WTC11 (cell line): Measurements from ENCODE around the gene SPAG9. TPM values are rescaled to one million over a fixed set of nuclear protein-coding genes. Genes with fewer than 3 reads are reported as not detected.

Source experiments
- ATAC-seq: fragments of 200-7000 bp; cut with Tn5 transposase; 2 replicates; pipeline ENCODE4 v1.10.0; 2021; ENCODE audit warnings: mild to moderate bottlenecking, moderate library complexity
- CTCF ChIA-PET: fragments of 300-600 bp; sonication (Branson Sonifier 250); formaldehyde crosslinking; loops from one replicate; lab custom pipeline; 2021; ENCODE audit warnings: antibody characterized with exemption; lab: Charles Lee
- POLR2A ChIA-PET: fragments of 350-600 bp; sonication (Branson Sonifier 250); formaldehyde crosslinking; loops from one replicate; lab custom pipeline; 2021; ENCODE audit warnings: antibody characterized with exemption; lab: Charles Lee
- DNase-seq: peaks from one replicate; pipeline ENCODE4 v3.0.0; 2021; ENCODE audit warnings: low spot score
- H3K27ac Mint-ChIP-seq: 2 replicates; pipeline ENCODE4 v1.8.0; 2021; ENCODE audit warnings: mixed read lengths
- H3K27me3 Mint-ChIP-seq: 2 replicates; pipeline ENCODE4 v1.8.0; 2021; ENCODE audit warnings: low read depth, mild to moderate bottlenecking, moderate library complexity, mixed read lengths
- H3K36me3 Mint-ChIP-seq: 2 replicates; pipeline ENCODE4 v1.8.0; 2021; ENCODE audit warnings: mixed read lengths
- H3K4me1 Mint-ChIP-seq: 2 replicates; pipeline ENCODE4 v1.8.0; 2022; ENCODE audit warnings: mixed read lengths
- H3K4me3 Mint-ChIP-seq: 2 replicates; pipeline ENCODE4 v1.8.0; 2021; ENCODE audit warnings: mild to moderate bottlenecking, moderate library complexity, mixed read lengths
- H3K9me3 Mint-ChIP-seq: 2 replicates; pipeline ENCODE4 v1.8.0; 2021; ENCODE audit warnings: mixed read lengths
- AFF4 ChIP-seq: sonication (generic); formaldehyde crosslinking; IDR thresholded peaks from 2 replicates; pipeline ENCODE4 v1.8.1; 2023; ENCODE audit warnings: mild to moderate bottlenecking, missing genetic modification reagents, borderline replicate concordance
- CREM ChIP-seq: sonication (generic); formaldehyde crosslinking; IDR thresholded peaks from 2 replicates; pipeline ENCODE4 v1.8.1; 2022; ENCODE audit warnings: mild to moderate bottlenecking, missing genetic modification reagents, moderate library complexity
- E2F5 ChIP-seq: sonication (generic); formaldehyde crosslinking; IDR thresholded peaks from 2 replicates; pipeline ENCODE4 v1.8.1; 2022; ENCODE audit warnings: mild to moderate bottlenecking, moderate library complexity, missing genetic modification reagents
- ESRRA ChIP-seq: sonication (generic); formaldehyde crosslinking; IDR thresholded peaks from 2 replicates; pipeline ENCODE4 v1.8.1; 2022; ENCODE audit warnings: mild to moderate bottlenecking, missing genetic modification reagents, borderline replicate concordance
- HMGA2 ChIP-seq: fragments of 250-450 bp; sonication (Bioruptor Pico); IDR thresholded peaks from 2 replicates; pipeline ENCODE4 v1.4.0; 2021; ENCODE audit warnings: mild to moderate bottlenecking, moderate library complexity
- NFE2L1 ChIP-seq: sonication (generic); formaldehyde crosslinking; IDR thresholded peaks from 2 replicates; pipeline ENCODE4 v1.8.1; 2023; ENCODE audit warnings: missing genetic modification reagents
- OVOL2 ChIP-seq: fragments of 250-450 bp; sonication (Bioruptor Pico); IDR thresholded peaks from 2 replicates; pipeline ENCODE4 v1.9.0; 2021; ENCODE audit warnings: mild to moderate bottlenecking, borderline replicate concordance
- PRRX2 ChIP-seq: fragments of 250-450 bp; sonication (Bioruptor Pico); IDR thresholded peaks from 2 replicates; pipeline ENCODE4 v1.8.0; 2021; ENCODE audit warnings: mild to moderate bottlenecking
- RORB ChIP-seq: fragments of 250-450 bp; sonication (Bioruptor Pico); IDR thresholded peaks from 2 replicates; pipeline ENCODE4 v1.9.0; 2021; ENCODE audit warnings: mild to moderate bottlenecking
- SP1 ChIP-seq: sonication (generic); formaldehyde crosslinking; conservative IDR thresholded peaks from 2 replicates; pipeline ENCODE4 v1.8.1; 2022; ENCODE audit warnings: missing genetic modification reagents
- TCF7 ChIP-seq: sonication (generic); formaldehyde crosslinking; IDR thresholded peaks from 2 replicates; pipeline ENCODE4 v1.8.0; 2022; ENCODE audit warnings: mild to moderate bottlenecking, low read depth, missing genetic modification reagents, moderate library complexity
- USF2 ChIP-seq: sonication (generic); formaldehyde crosslinking; IDR thresholded peaks from 2 replicates; pipeline ENCODE4 v1.8.1; 2023; ENCODE audit warnings: mild to moderate bottlenecking, missing genetic modification reagents, moderate library complexity
- ZBTB21 ChIP-seq: sonication (generic); formaldehyde crosslinking; IDR thresholded peaks from 2 replicates; pipeline ENCODE4 v1.8.1; 2023; ENCODE audit warnings: mild to moderate bottlenecking, missing genetic modification reagents, borderline replicate concordance
- ZNF219 ChIP-seq: sonication (generic); formaldehyde crosslinking; IDR thresholded peaks from 2 replicates; pipeline ENCODE4 v1.8.0; 2023; ENCODE audit warnings: missing genetic modification reagents, mild to moderate bottlenecking, borderline replicate concordance
- ZNF232 ChIP-seq: sonication (generic); formaldehyde crosslinking; IDR thresholded peaks from 2 replicates; pipeline ENCODE4 v1.8.0; 2022; ENCODE audit warnings: mild to moderate bottlenecking, missing genetic modification reagents
- ZNF263 ChIP-seq: sonication (generic); formaldehyde crosslinking; IDR thresholded peaks from 2 replicates; pipeline ENCODE4 v1.8.1; 2022; ENCODE audit warnings: low read depth, mild to moderate bottlenecking, moderate library complexity, missing genetic modification reagents
- ZNF532 ChIP-seq: fragments of 250-450 bp; sonication (Bioruptor Pico); IDR thresholded peaks from 2 replicates; pipeline ENCODE4 v1.9.0; 2021; ENCODE audit warnings: mild to moderate bottlenecking, borderline replicate concordance
- total RNA-seq: library from RNA; stranded (reverse); gene quantifications from 3 replicates; pipeline ENCODE4 v1.2.3, GENCODE V29; 2021
- TF ChIP-seq, protein P1 (sequence below): sonication (generic); formaldehyde crosslinking; IDR thresholded peaks from 2 replicates; pipeline ENCODE4 v1.8.1; 2022; ENCODE audit warnings: missing genetic modification reagents, borderline replicate concordance
- TF ChIP-seq, protein P2 (sequence below): sonication (generic); formaldehyde crosslinking; IDR thresholded peaks from 2 replicates; pipeline ENCODE4 v1.8.0; 2022; ENCODE audit warnings: mild to moderate bottlenecking, missing genetic modification reagents

Gene SPAG9
- total RNA-seq, 1 experiment from 2014 or later = 51.9 TPM

- ChIA-PET POLR2A (interaction anchor here (0.8 kb wide), 1 partner anchor 16 kb away, joined by 5 read pairs; no protein-coding TSS in a partner anchor), CTCF (interaction anchor here (1.2 kb wide), 1 partner anchor 156 kb away, joined by 4 read pairs; no protein-coding TSS in a partner anchor)
- DNase-seq = no peak
- no peak for ATAC-seq
- H3K27ac Mint-ChIP-seq = no peak overlapping the region
- TF ChIP-seq E2F5 (CRISPR knock-in tag) (no peak), ZBTB21 (no peak), ZNF263 (CRISPR knock-in tag) (no peak), ZNF532 (no peak), SP1 (CRISPR knock-in tag) (no peak), CREM (CRISPR knock-in tag) (no peak), AFF4 (CRISPR knock-in tag) (no peak), PRRX2 (CRISPR knock-in tag) (no peak), RORB (no peak), ESRRA (no peak), NFE2L1 (CRISPR knock-in tag) (no peak), HMGA2 (no peak), ZNF219 (no peak), ZNF232 (CRISPR knock-in tag) (no peak), OVOL2 (CRISPR knock-in tag) (no peak), USF2 (CRISPR knock-in tag) (no peak), TCF7 (CRISPR knock-in tag) (no peak)
- TF ChIP-seq, protein P1, sequence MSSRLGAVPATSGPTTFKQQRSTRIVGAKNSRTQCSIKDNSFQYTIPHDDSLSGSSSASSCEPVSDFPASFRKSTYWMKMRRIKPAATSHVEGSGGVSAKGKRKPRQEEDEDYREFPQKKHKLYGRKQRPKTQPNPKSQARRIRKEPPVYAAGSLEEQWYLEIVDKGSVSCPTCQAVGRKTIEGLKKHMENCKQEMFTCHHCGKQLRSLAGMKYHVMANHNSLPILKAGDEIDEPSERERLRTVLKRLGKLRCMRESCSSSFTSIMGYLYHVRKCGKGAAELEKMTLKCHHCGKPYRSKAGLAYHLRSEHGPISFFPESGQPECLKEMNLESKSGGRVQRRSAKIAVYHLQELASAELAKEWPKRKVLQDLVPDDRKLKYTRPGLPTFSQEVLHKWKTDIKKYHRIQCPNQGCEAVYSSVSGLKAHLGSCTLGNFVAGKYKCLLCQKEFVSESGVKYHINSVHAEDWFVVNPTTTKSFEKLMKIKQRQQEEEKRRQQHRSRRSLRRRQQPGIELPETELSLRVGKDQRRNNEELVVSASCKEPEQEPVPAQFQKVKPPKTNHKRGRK (CRISPR knock-in tag) = no peak
- TF ChIP-seq, protein P2, sequence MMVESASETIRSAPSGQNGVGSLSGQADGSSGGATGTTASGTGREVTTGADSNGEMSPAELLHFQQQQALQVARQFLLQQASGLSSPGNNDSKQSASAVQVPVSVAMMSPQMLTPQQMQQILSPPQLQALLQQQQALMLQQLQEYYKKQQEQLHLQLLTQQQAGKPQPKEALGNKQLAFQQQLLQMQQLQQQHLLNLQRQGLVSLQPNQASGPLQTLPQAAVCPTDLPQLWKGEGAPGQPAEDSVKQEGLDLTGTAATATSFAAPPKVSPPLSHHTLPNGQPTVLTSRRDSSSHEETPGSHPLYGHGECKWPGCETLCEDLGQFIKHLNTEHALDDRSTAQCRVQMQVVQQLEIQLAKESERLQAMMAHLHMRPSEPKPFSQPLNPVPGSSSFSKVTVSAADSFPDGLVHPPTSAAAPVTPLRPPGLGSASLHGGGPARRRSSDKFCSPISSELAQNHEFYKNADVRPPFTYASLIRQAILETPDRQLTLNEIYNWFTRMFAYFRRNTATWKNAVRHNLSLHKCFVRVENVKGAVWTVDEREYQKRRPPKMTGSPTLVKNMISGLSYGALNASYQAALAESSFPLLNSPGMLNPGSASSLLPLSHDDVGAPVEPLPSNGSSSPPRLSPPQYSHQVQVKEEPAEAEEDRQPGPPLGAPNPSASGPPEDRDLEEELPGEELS = no peak
- TF ChIP-seq, all 79 proteins: peak for 0
- H3K27me3 Mint-ChIP-seq = peaks cover 15% of the 10 kb centered on the region
- H3K9me3 Mint-ChIP-seq = no peaks in the 10 kb centered on the region
- no peaks in the 10 kb centered on the region for H3K36me3 Mint-ChIP-seq
- H3K4me3 Mint-ChIP-seq = no peak overlapping the region
- H3K4me1 Mint-ChIP-seq = peaks cover 9% of the 10 kb centered on the region
Observed at GRCh38 chr17:50939542-50939794, 181.2 kb downstream of the SPAG9 start.
